Measurements from ENCODE around the gene CNTN6. TPM values are rescaled to one million over a fixed set of nuclear protein-coding genes. Genes with fewer than 3 reads are reported as not detected.

CNTN6 gene
- polyA plus RNA-seq, 1 of the 3 experiments (the other 2 are of a cell fraction), result 0.02 TPM

GRCh38 chr3:1103525-1103924 is 10.7 kb downstream of the CNTN6 start:
- no peaks in the 10 kb centered on the region for H3K79me2 ChIP-seq (ENCODE audit: insufficient read depth)
- H3K4me1 ChIP-seq (ENCODE audit: control insufficient read depth in 1 of 2, insufficient read depth in 2 of 2, low read depth in 1 of 2, low read length in 1 of 2), result no peaks in the 10 kb centered on the region
- H4K20me1 ChIP-seq (ENCODE audit: insufficient read depth), result no peaks in the 10 kb centered on the region
- no peak for DNase-seq
- H3K9me2 ChIP-seq, result no peaks in the 10 kb centered on the region
- no peaks in the 10 kb centered on the region for H3K27me3 ChIP-seq (ENCODE audit: insufficient read depth)
- CTCF ChIA-PET, result no interaction called here
- no peaks in the 10 kb centered on the region for H3K36me3 ChIP-seq (replicated peaks in 1 of 2; ENCODE audit: control insufficient read depth in 1 of 2, insufficient read depth in 2 of 2, low read length in 1 of 2)
- no peaks in the 10 kb centered on the region for H3F3A ChIP-seq (replicated peaks; ENCODE audit: insufficient read depth)
- no peak overlapping the region for H3K9ac ChIP-seq
- no peak overlapping the region for H2AFZ ChIP-seq (ENCODE audit: low read depth)
- WGBS (ENCODE audit: low lambda C conversion rate), result 70% methylated on average over 6 of the region's 6 CpGs
- POLR2A ChIA-PET, result no interaction called here
- TF ChIP-seq CTCF (IDR thresholded peaks at IDR 0.05) (peak; percentile 25; the same call in 1 of the 2 replicates), EZH2phosphoT487 (IDR thresholded peaks at IDR 0.05; ENCODE audit: borderline replicate concordance, low read depth) (no peak), RAD21 (IDR thresholded peaks at IDR 0.05; ENCODE audit: low read length) (peak; percentile 48), FOSL2 (IDR thresholded peaks at IDR 0.05; ENCODE audit: borderline replicate concordance, low read depth) (no peak), RXRA (IDR thresholded peaks at IDR 0.05; ENCODE audit: borderline replicate concordance, low read depth) (no peak)
- no peak overlapping the region for H3K27ac ChIP-seq (ENCODE audit: low read depth in 2 of 2, low read length in 1 of 2)
- no peak overlapping the region for H3K4me2 ChIP-seq
- no peaks in the 10 kb centered on the region for H3K9me3 ChIP-seq
- H3K4me3 ChIP-seq (ENCODE audit: low read depth in 2 of 2, low read length in 1 of 2), result no peak overlapping the region

- Histone ChIP-seq H3K9me2 (no peaks in the 10 kb centered on the region), H3K4me1 (ENCODE audit: control insufficient read depth in 1 of 2, insufficient read depth in 2 of 2, low read depth in 1 of 2, low read length in 1 of 2) (no peaks in the 10 kb centered on the region), H3K9me3 (no peaks in the 10 kb centered on the region), H3F3A (replicated peaks; ENCODE audit: insufficient read depth) (no peaks in the 10 kb centered on the region), H3K4me2 (no peak overlapping the region), H2AFZ (ENCODE audit: low read depth) (no peak overlapping the region), H4K20me1 (ENCODE audit: insufficient read depth) (no peaks in the 10 kb centered on the region), H3K36me3 (replicated peaks in 1 of 2; ENCODE audit: control insufficient read depth in 1 of 2, insufficient read depth in 2 of 2, low read length in 1 of 2) (no peaks in the 10 kb centered on the region), H3K4me3 (ENCODE audit: low read depth in 2 of 2, low read length in 1 of 2) (no peak overlapping the region), H3K9ac (no peak overlapping the region), H3K79me2 (ENCODE audit: insufficient read depth) (no peaks in the 10 kb centered on the region), H3K27ac (ENCODE audit: low read depth in 2 of 2, low read length in 1 of 2) (no peak overlapping the region), H3K27me3 (ENCODE audit: insufficient read depth) (no peaks in the 10 kb centered on the region)
- TF ChIP-seq MXI1 (IDR thresholded peaks at IDR 0.05; ENCODE audit: low read depth, low read length), result no peak
- no peak for TF ChIP-seq USF1 (IDR thresholded peaks at IDR 0.05; ENCODE audit: borderline replicate concordance, low read depth)
- TF ChIP-seq TCF12 (IDR thresholded peaks at IDR 0.05), result no peak
- TF ChIP-seq NFIC (IDR thresholded peaks at IDR 0.05; ENCODE audit: borderline replicate concordance), result no peak
- no peak for TF ChIP-seq RCOR1 (IDR thresholded peaks at IDR 0.05; ENCODE audit: low read length)
- no peak for TF ChIP-seq USF2 (IDR thresholded peaks at IDR 0.05; ENCODE audit: borderline replicate concordance, low read depth, low read length)
- no peak for TF ChIP-seq PBX3 (IDR thresholded peaks at IDR 0.05)
- WGBS (ENCODE audit: low lambda C conversion rate), result 59% methylated on average over 8 of the region's 8 CpGs
- ChIA-PET CTCF (no interaction called here), POLR2A (no interaction called here)
- DNase-seq, result no peak
These were observed 25.1 kb downstream of the CNTN6 start for GRCh38 chr3:1117843-1118473.
